NOMO-1 (cell line): ENCODE measurements around the gene DSN1.

Experiments used
- DNase-seq, 2 experiments: peaks; one replicate each; lab custom pipeline; 2025; ENCODE audit not compliant: unreplicated experiment in 2 of 2; lab: John Stamatoyannopoulos, UW

The DSN1 gene

GRCh38 chr20:36796117-36796516, 22.6 kb upstream of the DSN1 start:
- no peak for DNase-seq

- DNase-seq = no peak
Measured at GRCh38 chr20:36795691-36796090, 22.1 kb upstream of the DSN1 start.

- DNase-seq = no peak
Measured at GRCh38 chr20:36794116-36794474, 20.5 kb upstream of the DSN1 start.

GRCh38 chr20:36793294-36794115, 19.9 kb upstream of the DSN1 start:
- DNase-seq = no peak

GRCh38 chr20:36792422-36792821, 18.9 kb upstream of the DSN1 start:
- DNase-seq = no peak

GRCh38 chr20:36791862-36792261, 18.3 kb upstream of the DSN1 start:
- no peak for DNase-seq

GRCh38 chr20:36786663-36787062, 13.1 kb upstream of the DSN1 start:
- DNase-seq = no peak

- no peak for DNase-seq
Measured at GRCh38 chr20:36786246-36786645, 12.7 kb upstream of the DSN1 start.

GRCh38 chr20:36785308-36785707, 11.7 kb upstream of the DSN1 start:
- DNase-seq = no peak

- DNase-seq = no peak
Measured at GRCh38 chr20:36784900-36785299, 11.3 kb upstream of the DSN1 start.

- no peak for DNase-seq
Measured at GRCh38 chr20:36784116-36784515, 10.6 kb upstream of the DSN1 start.

- no peak for DNase-seq
Measured at GRCh38 chr20:36779656-36780025, 6.1 kb upstream of the DSN1 start.

GRCh38 chr20:36778831-36779655, 5.5 kb upstream of the DSN1 start:
- no peak for DNase-seq

- DNase-seq = no peak
Measured at GRCh38 chr20:36777576-36777975, 4.0 kb upstream of the DSN1 start.

- no peak for DNase-seq
Measured at GRCh38 chr20:36777167-36777566, 3.6 kb upstream of the DSN1 start.

GRCh38 chr20:36775826-36776225, 2.3 kb upstream of the DSN1 start:
- DNase-seq = no peak

GRCh38 chr20:36775196-36775595, 1.6 kb upstream of the DSN1 start:
- no peak for DNase-seq

- DNase-seq = no peak
Measured at GRCh38 chr20:36773107-36773596, 411 bp downstream of the DSN1 start.

- DNase-seq = no peak
Measured at GRCh38 chr20:36770680-36771079, 2.9 kb downstream of the DSN1 start.

GRCh38 chr20:36768768-36769430, 4.7 kb downstream of the DSN1 start:
- no peak for DNase-seq

GRCh38 chr20:36761125-36761524, 12.4 kb downstream of the DSN1 start:
- DNase-seq = no peak
